HepG2 (cell line): Measurements from ENCODE around the gene GRIN2D. TPM values are rescaled to one million over a fixed set of nuclear protein-coding genes. Genes with fewer than 3 reads are reported as not detected.

Source experiments
- BCL3 ChIP-seq: sonication (generic); formaldehyde crosslinking; IDR thresholded peaks from 2 replicates; pipeline ENCODE4 v1.5.1; 2020; ENCODE audit warnings: mild to moderate bottlenecking, missing genetic modification reagents, moderate library complexity
- FOSL2 ChIP-seq: sonication (generic); formaldehyde crosslinking; IDR thresholded peaks from 2 replicates; pipeline ENCODE4 v1.4.0; 2020; ENCODE audit warnings: missing genetic modification reagents
- JUND ChIP-seq: sonication (generic); formaldehyde crosslinking; IDR thresholded peaks from 2 replicates; pipeline ENCODE4 v1.8.0; 2022; ENCODE audit warnings: mild to moderate bottlenecking, missing genetic modification reagents
- KLF6 ChIP-seq: IDR thresholded peaks from 2 replicates; pipeline ENCODE4 v1.8.0; 2016; ENCODE audit warnings: missing biosample characterization, missing genetic modification reagents
- MBNL3 ChIP-seq: fragments of 250-450 bp; sonication (Bioruptor Pico); conservative IDR thresholded peaks from 2 replicates; pipeline ENCODE4 v1.8.0; 2022; ENCODE audit warnings: mild to moderate bottlenecking, inconsistent platforms
- MLX ChIP-seq: IDR thresholded peaks from 2 replicates; pipeline ENCODE4 v1.6.1; 2016
- PAF1 ChIP-seq: IDR thresholded peaks from 2 replicates; pipeline ENCODE4 v1.6.1; 2016; ENCODE audit warnings: missing genetic modification reagents, missing compliant biosample characterization
- RELA ChIP-seq: sonication (generic); formaldehyde crosslinking; IDR thresholded peaks from 2 replicates; pipeline ENCODE4 v1.4.0; 2020; ENCODE audit warnings: missing genetic modification reagents
- REST ChIP-seq, 2 experiments: IDR thresholded peaks; 2 replicates each; pipeline ENCODE4 v1.6.1; 2011 to 2012; ENCODE audit warnings: low read length in 2 of 2, borderline replicate concordance in 1 of 2, low read depth in 1 of 2, mild to moderate bottlenecking in 1 of 2, moderate library complexity in 1 of 2
- SCMH1 ChIP-seq: sonication (generic); formaldehyde crosslinking; IDR thresholded peaks from 2 replicates; pipeline ENCODE4 v1.9.0; 2021; ENCODE audit warnings: missing genetic modification reagents, mild to moderate bottlenecking, borderline replicate concordance
- XRCC5 ChIP-seq: fragments of 200-400 bp; formaldehyde crosslinking; optimal IDR thresholded peaks from 2 replicates; pipeline ENCODE3; 2017; ENCODE audit warnings: mild to moderate bottlenecking, low read length
- ZGPAT ChIP-seq: IDR thresholded peaks from 2 replicates; pipeline ENCODE4 v1.6.1; 2016; ENCODE audit warnings: mild to moderate bottlenecking
- ZNF24 ChIP-seq: fragments of 450-650 bp; IDR thresholded peaks from 2 replicates; pipeline ENCODE4 v1.6.1; 2017; ENCODE audit warnings: antibody characterized with exemption, mild to moderate bottlenecking
- ZNF296 ChIP-seq: sonication (generic); formaldehyde crosslinking; conservative IDR thresholded peaks from 2 replicates; pipeline ENCODE4 v1.5.0; 2020; ENCODE audit warnings: mild to moderate bottlenecking, missing genetic modification reagents
- ZNF574 ChIP-seq: sonication (generic); formaldehyde crosslinking; IDR thresholded peaks from 2 replicates; pipeline ENCODE4 v1.4.0; 2020; ENCODE audit warnings: missing genetic modification reagents
- ZNF652 ChIP-seq: IDR thresholded peaks from 2 replicates; pipeline ENCODE4 v1.6.1; 2016; ENCODE audit warnings: low read depth, borderline replicate concordance
- ZNF720 ChIP-seq: sonication (generic); formaldehyde crosslinking; IDR thresholded peaks from 2 replicates; pipeline ENCODE4 v1.4.0; 2020; ENCODE audit warnings: missing genetic modification reagents
- ZNF773 ChIP-seq: sonication (generic); formaldehyde crosslinking; IDR thresholded peaks from 2 replicates; pipeline ENCODE4 v1.4.0; 2020; ENCODE audit warnings: missing genetic modification reagents, borderline replicate concordance
- polyA plus RNA-seq, 8 experiments: library from polyadenylated mRNA; depleted of rRNA in 3 of 8; stranded (reverse) in 7 of 8; unstranded in 1 of 8; fragments of >200 nt; fragmentation: Illumina TruSeq in 4 of 8; extraction: Trizol in 4 of 8; gene quantifications; 2 replicates each; pipeline versions ENCODE4 v1.2.1 to v1.2.3, GENCODE V29; 2011 to 2016; ENCODE audit warnings: low read depth in 4 of 8, missing spikeins in 1 of 8, mixed read lengths in 1 of 8; ENCODE audit not compliant: insufficient read depth in 1 of 8
- total RNA-seq, 5 experiments: library from RNA; depleted of rRNA; stranded (reverse); fragments of >200 nt; fragmentation: Illumina TruSeq; extraction: Trizol; gene quantifications; 2 replicates each; pipeline ENCODE4 v1.2.3, GENCODE V29; 2016; ENCODE audit warnings: low read depth in 1 of 5

GRIN2D gene
- total and polyA plus RNA-seq, 2 of the 13 experiments (the other 11 are each of a cell fraction or from before 2014, with no cell fraction given) = 0.02 to 0.13 TPM

- TF ChIP-seq ZGPAT (CRISPR knock-in tag) = peak; percentile 95
- peak; percentile 94 for TF ChIP-seq ZNF24
- TF ChIP-seq KLF6 (CRISPR knock-in tag) = no peak
- peak; percentile 96 for TF ChIP-seq FOSL2
- TF ChIP-seq MBNL3 (CRISPR knock-in tag) = no peak
- TF ChIP-seq ZNF773 (CRISPR knock-in tag) = no peak
- TF ChIP-seq XRCC5 = peak; percentile 12
- no peak for TF ChIP-seq ZNF720 (CRISPR knock-in tag)
- TF ChIP-seq BCL3 (CRISPR knock-in tag) = 0 out of 2 replicates have a peak, but pooled peaks have one; percentile 56
- TF ChIP-seq REST (IDR thresholded peaks at IDR 0.05; ENCODE audit: borderline replicate concordance in 1 of 2, low read depth in 1 of 2, low read length in 2 of 2) = no peak; a peak in 1 of 4 replicates
- no peak for TF ChIP-seq SCMH1 (CRISPR knock-in tag)
- peak; percentile 35; the same call in 1 of the 2 replicates for TF ChIP-seq ZNF574 (CRISPR knock-in tag)
- TF ChIP-seq ZNF652 (CRISPR knock-in tag) = peak; percentile 30; the same call in 1 of the 2 replicates
- TF ChIP-seq ZNF296 = no peak
- TF ChIP-seq PAF1 (CRISPR knock-in tag) = no peak
- peak; percentile 87 for TF ChIP-seq MLX
- TF ChIP-seq RELA (CRISPR knock-in tag) = no peak
- TF ChIP-seq JUND (CRISPR knock-in tag) = peak; percentile 84; the same call in 1 of the 2 replicates
Observed at GRCh38 chr19:48354332-48354992, 39.0 kb upstream of the GRIN2D start (continued).
